Smooth muscle cell (in vitro differentiated cells): ENCODE data around the gene FLRT2. TPM values are rescaled to one million over a fixed set of nuclear protein-coding genes. Genes with fewer than 3 reads are reported as not detected.
A peak's percentile ranks its signal among the peaks of the same experiment; 100 is the strongest.

Source experiments
- DNase-seq: peaks from one replicate; lab custom pipeline; 2025; ENCODE audit not compliant: unreplicated experiment; lab: John Stamatoyannopoulos, UW
- H2AFZ ChIP-seq: fragments of 200-600 bp; sonication (generic); 2 replicates; pipeline ENCODE4 v1.6.0; 2016; ENCODE audit warnings: antibody characterized with exemption, low read depth, mild to moderate bottlenecking
- H3F3A ChIP-seq: fragments of 200-600 bp; sonication (generic); 2 replicates; pipeline ENCODE4 v1.6.0; 2017; ENCODE audit warnings: antibody characterized with exemption, low read depth
- H3K27ac ChIP-seq: fragments of 200-600 bp; sonication (generic); 2 replicates; pipeline ENCODE4 v1.5.1; 2016; ENCODE audit warnings: low read depth, mild to moderate bottlenecking
- H3K27me3 ChIP-seq: fragments of 200-600 bp; sonication (generic); 2 replicates; pipeline ENCODE4 v1.6.1; 2016; ENCODE audit warnings: low read depth, mild to moderate bottlenecking
- H3K36me3 ChIP-seq: fragments of 200-600 bp; sonication (generic); 2 replicates; pipeline ENCODE4 v1.5.1; 2016; ENCODE audit warnings: low read depth
- H3K4me1 ChIP-seq: fragments of 200-600 bp; sonication (generic); 2 replicates; pipeline ENCODE4 v1.5.1; 2016; ENCODE audit warnings: low read depth
- H3K4me2 ChIP-seq: fragments of 200-600 bp; sonication (generic); 2 replicates; pipeline ENCODE4 v1.6.0; 2016; ENCODE audit warnings: mild to moderate bottlenecking
- H3K4me3 ChIP-seq: fragments of 200-600 bp; sonication (generic); 2 replicates; pipeline ENCODE4 v1.5.1; 2016; ENCODE audit warnings: mild to moderate bottlenecking
- H3K79me2 ChIP-seq: fragments of 200-600 bp; sonication (generic); 2 replicates; pipeline ENCODE4 v1.6.0; 2016; ENCODE audit warnings: low read depth, mild to moderate bottlenecking
- H3K9ac ChIP-seq: fragments of 200-600 bp; sonication (generic); 2 replicates; pipeline ENCODE4 v1.6.0; 2016; ENCODE audit warnings: low read depth
- H3K9me3 ChIP-seq: fragments of 200-600 bp; sonication (generic); replicated peaks from 2 replicates; pipeline ENCODE4 v1.5.1; 2016; ENCODE audit warnings: low read depth
- H4K20me1 ChIP-seq: fragments of 200-600 bp; sonication (generic); 2 replicates; pipeline ENCODE4 v1.6.0; 2016; ENCODE audit warnings: low read depth
- CTCF ChIP-seq: fragments of 200-600 bp; sonication (generic); IDR thresholded peaks from 2 replicates; pipeline ENCODE4 v1.5.1; 2017; ENCODE audit warnings: borderline replicate concordance, mild to moderate bottlenecking, antibody characterized with exemption; ENCODE audit not compliant: insufficient read depth, poor library complexity, severe bottlenecking
- WGBS: methylation state at CpG from one replicate; pipeline ENCODE4 v1.1.7; 2016; ENCODE audit warnings: low lambda C conversion rate; 5-methylcytosine and 5-hydroxymethylcytosine counted together
- polyA plus RNA-seq: library from polyadenylated mRNA; unstranded; fragments of >200 nt; fragmentation: Nextera tagmentation; extraction: Ambion mirVana; gene quantifications from 2 replicates; pipeline ENCODE4 v1.2.1, GENCODE V29; 2016
- total RNA-seq: library from RNA; depleted of rRNA; stranded (reverse); fragments of >200 nt; gene quantifications from 2 replicates; pipeline ENCODE4 v1.2.3, GENCODE V29; 2014

The FLRT2 gene
- total and polyA plus RNA-seq, 2 experiments from 2014 or later: 52.3 to 104 TPM

GRCh38 chr14:85701116-85701515 lies 171.2 kb downstream of the FLRT2 start:
- Histone ChIP-seq H3K4me2 (no peak overlapping the region), H3K4me1 (peaks cover 12% of the 10 kb centered on the region), H3F3A (no peaks in the 10 kb centered on the region), H2AFZ (no peak overlapping the region), H3K79me2 (no peaks in the 10 kb centered on the region), H4K20me1 (no peaks in the 10 kb centered on the region), H3K4me3 (no peak overlapping the region), H3K36me3 (no peaks in the 10 kb centered on the region), H3K9me3 (no peaks in the 10 kb centered on the region), H3K27ac (peak overlapping the region; percentile 67), H3K9ac (no peak overlapping the region), H3K27me3 (no peaks in the 10 kb centered on the region)
- TF ChIP-seq CTCF: no peak
- WGBS: 75% methylated on average over 6 of the region's 6 CpGs
- DNase-seq: no peak

GRCh38 chr14:85701763-85702162 lies 171.8 kb downstream of the FLRT2 start:
- 17% methylated on average over 3 of the region's 3 CpGs for WGBS
- Histone ChIP-seq H3K27ac (peak overlapping the region; percentile 67), H4K20me1 (no peaks in the 10 kb centered on the region), H3K79me2 (no peaks in the 10 kb centered on the region), H3K4me2 (peak overlapping the region; percentile 64), H3K4me1 (peaks cover 12% of the 10 kb centered on the region), H3K9ac (no peak overlapping the region), H2AFZ (peak overlapping the region; percentile 26), H3K4me3 (no peak overlapping the region), H3K9me3 (no peaks in the 10 kb centered on the region), H3K36me3 (no peaks in the 10 kb centered on the region), H3F3A (no peaks in the 10 kb centered on the region), H3K27me3 (no peaks in the 10 kb centered on the region)
- no peak for TF ChIP-seq CTCF
- DNase-seq: no peak

DNA sequence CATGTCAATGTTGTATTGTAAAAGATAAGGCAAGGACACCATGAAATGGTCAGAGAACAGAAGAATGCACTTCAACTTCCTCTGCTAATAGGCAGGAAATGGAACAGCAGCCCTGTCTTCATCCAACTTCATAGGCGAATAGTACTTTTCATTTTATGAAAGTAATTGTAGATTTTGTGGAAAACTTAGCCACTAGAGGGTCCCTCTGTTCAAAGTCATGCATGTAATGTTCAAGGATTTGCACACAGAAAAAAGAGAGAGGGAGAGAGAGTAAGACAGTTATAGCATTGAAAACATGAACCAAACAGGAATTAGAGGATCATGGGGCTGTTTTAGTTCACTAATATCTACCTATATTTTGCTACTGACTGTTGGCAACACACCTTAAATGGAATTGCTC lies 172.2 kb downstream of the FLRT2 start:
- DNase-seq: no peak
- H3K4me3 ChIP-seq: no peak overlapping the region
- no peak overlapping the region for H3K9ac ChIP-seq
- H3K9me3 ChIP-seq: no peaks in the 10 kb centered on the region
- H3F3A ChIP-seq: no peaks in the 10 kb centered on the region
- peak overlapping the region; percentile 26 for H2AFZ ChIP-seq
- H3K36me3 ChIP-seq: no peaks in the 10 kb centered on the region
- no peaks in the 10 kb centered on the region for H4K20me1 ChIP-seq
- no peaks in the 10 kb centered on the region for H3K27me3 ChIP-seq
- H3K79me2 ChIP-seq: no peaks in the 10 kb centered on the region
- H3K4me2 ChIP-seq: peak overlapping the region; percentile 64
- peaks cover 12% of the 10 kb centered on the region for H3K4me1 ChIP-seq
- no peak for TF ChIP-seq CTCF
- 86% methylated on average over 1 of the region's 1 CpG for WGBS
- H3K27ac ChIP-seq: peak overlapping the region; percentile 67

- Histone ChIP-seq H2AFZ (no peak overlapping the region), H3K79me2 (no peaks in the 10 kb centered on the region), H3K9ac (no peak overlapping the region), H3K9me3 (no peaks in the 10 kb centered on the region), H3F3A (no peaks in the 10 kb centered on the region), H4K20me1 (no peaks in the 10 kb centered on the region), H3K36me3 (no peaks in the 10 kb centered on the region), H3K4me3 (no peak overlapping the region), H3K4me2 (peak overlapping the region; percentile 64), H3K27ac (peak overlapping the region; percentile 67), H3K27me3 (no peaks in the 10 kb centered on the region), H3K4me1 (peaks cover 12% of the 10 kb centered on the region)
- 61% methylated on average over 3 of the region's 3 CpGs for WGBS
- no peak for TF ChIP-seq CTCF
- DNase-seq: no peak
Observed at GRCh38 chr14:85702997-85703396, 173.1 kb downstream of the FLRT2 start.
